IgD-negative memory B cell (primary cell): ENCODE data around the gene ZGLP1. TPM values are rescaled to one million over a fixed set of nuclear protein-coding genes. Genes with fewer than 3 reads are reported as not detected.

Source experiments
- H3K27ac Mint-ChIP-seq, 3 donors: one replicate each; pipeline ENCODE4 v1.8.0; 2020 to 2022; ENCODE audit warnings: mild to moderate bottlenecking in 3 of 3, mixed read lengths in 3 of 3, moderate library complexity in 1 of 3
- H3K27me3 Mint-ChIP-seq: one replicate; pipeline ENCODE4 v1.8.0; 2021; ENCODE audit warnings: mixed read lengths
- H3K36me3 Mint-ChIP-seq: one replicate; pipeline ENCODE4 v1.8.0; 2020; ENCODE audit warnings: mild to moderate bottlenecking, mixed read lengths
- H3K4me1 Mint-ChIP-seq, 3 donors: one replicate each; pipeline ENCODE4 v1.8.0; 2020 to 2022; ENCODE audit warnings: mixed read lengths in 3 of 3, mild to moderate bottlenecking in 1 of 3
- H3K4me3 Mint-ChIP-seq, 4 donors: one replicate each; pipeline ENCODE4 v1.8.0; 2020 to 2022; ENCODE audit warnings: mild to moderate bottlenecking in 4 of 4, mixed read lengths in 4 of 4, moderate library complexity in 3 of 4
- H3K9me3 Mint-ChIP-seq, 3 donors: one replicate each; pipeline ENCODE4 v1.8.0; 2020 to 2021; ENCODE audit warnings: mixed read lengths in 3 of 3, mild to moderate bottlenecking in 1 of 3
- polyA plus RNA-seq: library from polyadenylated mRNA; unstranded; fragments of 300-500 nt; fragmentation: Illumina TruSeq; gene quantifications from one replicate; pipeline ENCODE4 v1.2.3, GENCODE V29; 2021

The ZGLP1 gene
- polyA plus RNA-seq, 1 donor from 2014 or later = 2.6 TPM

DNA sequence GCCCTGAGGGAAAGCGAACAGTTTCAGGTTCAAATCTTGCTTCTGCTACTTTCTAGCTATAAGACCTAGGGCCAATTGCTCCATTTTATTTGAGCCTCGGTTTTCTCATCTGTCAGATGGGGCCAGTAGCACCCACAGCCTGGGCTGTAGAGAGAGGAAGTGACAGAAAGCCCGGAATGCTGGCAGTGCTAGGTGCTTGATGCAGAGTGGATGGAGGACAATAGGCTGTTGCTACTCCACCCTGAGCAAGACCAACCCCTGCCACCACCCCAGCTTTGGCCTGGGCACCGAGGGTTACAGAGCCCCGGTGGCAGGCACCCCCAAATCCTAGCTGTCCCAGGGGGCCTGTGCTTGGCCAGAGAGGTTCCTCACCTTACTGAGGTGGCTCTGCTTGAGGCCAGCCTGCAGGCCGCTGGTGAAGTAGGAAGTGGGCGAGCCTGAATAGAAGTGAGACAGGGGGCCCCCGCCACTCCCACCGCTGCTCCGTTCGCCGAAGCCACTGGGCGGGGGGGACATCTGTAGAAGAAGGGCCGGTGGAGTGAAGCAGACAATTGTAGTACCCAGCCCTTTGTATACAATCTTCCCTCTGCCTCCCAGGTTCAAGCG, 8.3 kb upstream of the ZGLP1 start:
- H3K27ac Mint-ChIP-seq = no peak overlapping the region
- H3K9me3 Mint-ChIP-seq = no peaks in the 10 kb centered on the region
- peaks cover 4 to 13% (median 8%) of the 10 kb centered on the region in 3 donors for H3K4me1 Mint-ChIP-seq
- no peaks in the 10 kb centered on the region for H3K36me3 Mint-ChIP-seq
- no peaks in the 10 kb centered on the region for H3K27me3 Mint-ChIP-seq
- H3K4me3 Mint-ChIP-seq = peak overlapping the region in 1 of 4 donors; percentile 69

DNA sequence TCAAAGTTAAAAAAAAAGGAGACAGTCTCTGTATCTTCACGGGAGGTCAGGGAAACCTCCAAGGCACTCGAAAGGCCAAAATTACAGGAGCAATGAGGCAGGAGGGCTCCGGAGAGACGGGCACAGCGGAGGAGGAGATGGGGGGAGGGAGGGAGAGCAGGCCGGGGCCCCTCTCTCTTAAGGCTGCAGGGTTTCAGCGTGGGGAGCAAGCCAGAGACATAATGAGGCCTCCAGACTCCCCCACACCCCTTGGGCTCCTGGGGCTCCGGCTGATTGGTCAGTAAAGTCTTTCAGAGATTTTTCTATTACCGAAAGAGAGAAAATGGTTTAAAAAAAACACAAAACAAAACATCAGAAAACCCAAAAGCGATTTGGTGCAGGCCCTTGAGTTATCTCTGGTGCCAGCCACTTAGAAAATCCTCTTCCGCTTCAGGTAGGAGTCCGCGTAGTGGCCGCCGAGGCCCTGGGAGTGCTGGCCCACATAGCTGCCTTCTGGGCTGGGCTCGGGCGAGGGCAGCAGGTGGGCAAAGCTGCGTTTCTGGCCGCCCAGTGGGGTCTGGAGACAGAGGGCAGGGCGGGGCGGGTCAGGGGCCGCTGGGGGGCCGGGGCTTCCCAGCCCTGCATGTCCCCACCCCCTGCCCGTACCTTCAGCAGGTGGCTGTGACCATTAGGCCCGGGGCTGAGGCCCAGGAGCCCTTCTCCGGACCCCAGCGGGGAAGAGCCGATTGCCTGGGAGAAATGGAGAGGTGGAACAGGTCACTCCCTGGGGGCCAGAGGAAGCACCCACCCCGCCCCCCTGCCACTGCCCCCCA, 7.6 kb upstream of the ZGLP1 start:
- peaks cover 4 to 13% (median 8%) of the 10 kb centered on the region in 3 donors for H3K4me1 Mint-ChIP-seq
- peak overlapping the region in 2 of 3 donors; percentile 27 to 53 for H3K27ac Mint-ChIP-seq
- H3K4me3 Mint-ChIP-seq = peak overlapping the region in 2 of 4 donors; percentile 43 to 52
- no peaks in the 10 kb centered on the region for H3K9me3 Mint-ChIP-seq
- H3K36me3 Mint-ChIP-seq = no peaks in the 10 kb centered on the region
- no peaks in the 10 kb centered on the region for H3K27me3 Mint-ChIP-seq

- H3K27me3 Mint-ChIP-seq = no peaks in the 10 kb centered on the region
- H3K27ac Mint-ChIP-seq = peak overlapping the region; percentile 44 to 95 (median 94)
- H3K9me3 Mint-ChIP-seq = no peaks in the 10 kb centered on the region
- H3K4me3 Mint-ChIP-seq = peak overlapping the region; percentile 43 to 93 (median 70)
- H3K36me3 Mint-ChIP-seq = no peaks in the 10 kb centered on the region
- H3K4me1 Mint-ChIP-seq = peaks cover 4 to 13% (median 8%) of the 10 kb centered on the region in 3 donors
Observed at GRCh38 chr19:10316229-10317044, 6.8 kb upstream of the ZGLP1 start.

GRCh38 chr19:10315335-10316214, 6.0 kb upstream of the ZGLP1 start, which contains the start of gene FDX2:
Gene FDX2, minus strand, starts transcription at chr19:10316015. Its CDS starts 19 bp downstream, at chr19:10315996.
- H3K4me3 Mint-ChIP-seq = peak within 1 kb of the TSS; percentile 43 to 97 (median 90)
- no peaks in the 10 kb centered on the region for H3K27me3 Mint-ChIP-seq
- peaks cover 4 to 13% (median 8%) of the 10 kb centered on the region in 3 donors for H3K4me1 Mint-ChIP-seq
- no peaks in the 10 kb centered on the region for H3K36me3 Mint-ChIP-seq
- H3K9me3 Mint-ChIP-seq = no peaks in the 10 kb centered on the region
- H3K27ac Mint-ChIP-seq = peak within 1 kb of the TSS; percentile 44 to 95 (median 94)

DNA sequence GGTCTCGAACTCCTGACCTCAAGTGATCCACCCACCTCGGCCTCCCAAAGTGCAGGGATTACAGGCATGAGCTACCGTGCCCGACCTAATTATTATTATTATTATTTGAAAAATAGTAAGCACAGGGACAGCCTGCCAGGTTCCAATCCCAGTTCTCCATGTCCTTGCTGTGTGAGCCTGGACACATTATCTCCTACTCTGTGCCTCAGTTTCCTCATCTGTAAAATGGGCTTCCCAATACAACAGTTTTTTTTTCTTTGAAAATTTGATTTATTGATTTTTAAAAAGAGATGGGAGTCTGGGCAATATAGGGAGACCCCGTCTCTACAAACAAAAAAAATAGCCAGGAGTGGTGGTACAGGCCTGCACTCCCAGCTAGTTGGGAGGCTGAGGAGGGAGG, 3.3 kb downstream of the ZGLP1 start:
- Mint-ChIP-seq H3K4me3 (no peak overlapping the region), H3K36me3 (no peaks in the 10 kb centered on the region), H3K9me3 (no peaks in the 10 kb centered on the region), H3K4me1 (peaks cover 0 to 1% (median 0%) of the 10 kb centered on the region in 3 donors), H3K27me3 (no peaks in the 10 kb centered on the region), H3K27ac (no peak overlapping the region)

DNA sequence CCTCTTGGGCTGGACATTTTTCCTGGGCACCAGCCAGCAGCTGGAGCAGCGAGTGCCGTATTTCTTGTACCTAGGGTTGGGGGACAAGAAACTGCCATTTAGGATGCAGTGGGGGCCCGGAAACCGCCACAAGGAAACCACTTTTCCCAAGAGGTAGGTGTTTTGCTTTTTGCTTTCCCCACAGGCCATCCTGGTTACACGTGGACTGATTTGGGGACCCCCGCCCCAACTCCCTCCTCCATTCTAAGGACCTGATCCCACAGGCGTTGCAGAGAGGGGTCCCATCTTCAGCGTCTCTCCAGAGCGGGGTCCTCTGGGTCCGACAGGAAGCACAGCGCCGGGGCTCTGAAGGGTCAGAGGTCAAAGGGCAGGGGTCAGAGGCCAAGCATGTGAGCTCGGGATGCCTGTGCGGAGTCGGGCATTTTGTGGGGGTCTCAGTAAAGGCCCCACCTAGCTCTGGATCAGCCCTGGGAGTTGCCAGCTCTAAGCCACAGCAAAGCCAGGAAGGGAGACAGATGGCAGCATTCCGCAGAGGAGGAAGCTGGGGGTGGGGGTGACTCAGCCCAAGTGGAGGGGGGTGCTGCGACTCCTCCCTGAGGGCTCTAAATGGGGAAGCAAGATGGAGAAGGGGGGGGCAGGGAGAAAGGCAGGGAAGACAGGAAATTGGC, 4.3 kb downstream of the ZGLP1 start:
- H3K27me3 Mint-ChIP-seq = no peaks in the 10 kb centered on the region
- peaks cover 0 to 1% (median 0%) of the 10 kb centered on the region in 3 donors for H3K4me1 Mint-ChIP-seq
- no peak overlapping the region for H3K27ac Mint-ChIP-seq
- no peaks in the 10 kb centered on the region for H3K9me3 Mint-ChIP-seq
- H3K4me3 Mint-ChIP-seq = no peak overlapping the region
- no peaks in the 10 kb centered on the region for H3K36me3 Mint-ChIP-seq

DNA sequence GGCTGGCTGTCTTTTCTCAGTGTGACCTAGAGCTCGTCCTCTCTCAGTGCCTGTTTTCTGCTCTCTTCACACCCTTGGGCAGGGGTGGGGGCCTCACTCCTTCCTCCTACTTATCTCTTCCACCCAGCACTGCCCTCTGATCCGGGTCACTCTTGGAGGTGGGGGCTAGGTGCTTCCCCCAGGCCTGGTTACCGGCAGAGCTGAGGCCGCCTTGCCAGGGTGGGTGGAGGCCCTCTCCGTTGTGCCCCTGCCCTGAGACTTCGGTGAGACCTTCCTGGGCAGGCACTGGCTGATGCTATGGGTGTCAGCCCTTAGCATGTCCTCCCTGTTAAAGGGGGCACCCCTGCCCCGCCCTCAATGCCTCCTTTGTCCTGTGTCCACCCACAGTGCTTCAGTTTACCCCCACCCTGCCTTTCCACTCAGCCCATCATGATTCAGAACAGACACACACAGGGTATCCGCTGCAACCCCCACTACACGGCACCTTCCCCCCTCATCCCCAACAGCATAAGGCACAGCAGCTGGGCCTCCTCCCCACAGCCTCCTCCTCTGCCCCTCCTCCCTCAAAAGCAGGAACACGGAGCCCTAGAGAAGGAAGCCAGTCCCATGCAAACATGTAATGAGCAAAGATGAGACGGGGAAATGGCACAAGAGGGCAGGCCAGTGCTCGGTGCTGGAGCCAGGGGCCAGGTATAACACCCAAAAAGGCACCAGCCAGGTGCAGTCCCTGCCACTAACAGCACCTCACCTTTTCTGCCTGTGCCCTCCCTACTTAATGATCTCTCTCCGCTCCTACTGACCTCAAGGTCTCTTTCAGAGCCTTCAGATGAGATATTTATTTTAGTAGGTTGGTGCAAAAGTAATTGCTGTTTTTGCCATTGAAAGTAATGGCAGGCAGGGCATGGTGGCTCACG, 9.8 kb downstream of the ZGLP1 start:
- H3K4me3 Mint-ChIP-seq = no peak overlapping the region
- H3K27me3 Mint-ChIP-seq = peaks cover 8% of the 10 kb centered on the region
- H3K9me3 Mint-ChIP-seq = no peaks in the 10 kb centered on the region
- H3K27ac Mint-ChIP-seq = peak overlapping the region in 1 of 3 donors; percentile 71
- peaks cover 5 to 7% (median 6%) of the 10 kb centered on the region in 3 donors for H3K4me1 Mint-ChIP-seq
- no peaks in the 10 kb centered on the region for H3K36me3 Mint-ChIP-seq

DNA sequence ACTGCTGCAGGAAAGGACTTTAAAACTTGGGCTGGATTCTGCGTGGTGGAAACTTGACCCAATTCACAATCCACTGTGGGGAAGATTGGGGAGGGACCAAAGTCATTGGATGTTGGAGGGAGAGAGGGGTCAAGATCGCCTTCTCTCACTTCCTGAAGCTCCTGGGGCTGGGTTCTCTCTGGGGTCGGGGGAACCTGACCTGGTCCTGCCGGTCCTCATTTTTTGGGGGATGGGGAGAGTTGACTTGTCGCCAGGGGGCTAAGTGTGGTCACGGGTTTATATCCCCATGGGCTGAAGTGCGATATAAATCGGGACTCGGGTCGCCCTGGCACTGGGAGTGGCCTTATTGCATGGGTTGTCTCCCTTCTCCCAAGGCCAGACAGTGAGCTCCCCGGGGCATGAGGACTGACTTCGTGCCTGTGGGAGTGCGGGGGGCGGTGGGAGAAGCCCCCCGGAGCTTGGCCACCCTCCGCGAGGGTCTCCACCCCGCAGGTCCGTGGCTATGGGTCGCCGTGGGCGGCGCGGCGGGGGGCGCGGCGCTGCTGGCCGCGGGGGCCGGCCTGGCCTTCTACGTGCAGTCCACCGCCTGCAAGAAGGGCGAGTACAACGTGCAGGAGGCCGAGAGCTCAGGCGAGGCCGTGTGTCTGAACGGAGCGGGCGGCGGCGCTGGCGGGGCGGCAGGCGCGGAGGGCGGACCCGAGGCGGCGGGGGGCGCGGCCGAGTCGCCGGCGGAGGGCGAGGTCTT, 13.6 kb downstream of the ZGLP1 start:
- peaks cover 10 to 19% (median 16%) of the 10 kb centered on the region in 3 donors for H3K4me1 Mint-ChIP-seq
- H3K4me3 Mint-ChIP-seq = peak overlapping the region; percentile 65 to 98 (median 84)
- peak overlapping the region; percentile 63 to 89 (median 82) for H3K27ac Mint-ChIP-seq
- H3K36me3 Mint-ChIP-seq = no peaks in the 10 kb centered on the region
- H3K9me3 Mint-ChIP-seq = peaks cover 0 to 7% (median 0%) of the 10 kb centered on the region in 3 donors
- H3K27me3 Mint-ChIP-seq = peaks cover 38% of the 10 kb centered on the region

- peaks cover 43% of the 10 kb centered on the region for H3K27me3 Mint-ChIP-seq
- peak overlapping the region; percentile 63 to 89 (median 82) for H3K27ac Mint-ChIP-seq
- H3K4me1 Mint-ChIP-seq = peaks cover 14 to 22% (median 19%) of the 10 kb centered on the region in 3 donors
- H3K36me3 Mint-ChIP-seq = no peaks in the 10 kb centered on the region
- H3K4me3 Mint-ChIP-seq = peak overlapping the region; percentile 65 to 98 (median 84)
- H3K9me3 Mint-ChIP-seq = peaks cover 0 to 7% (median 0%) of the 10 kb centered on the region in 3 donors
Observed at GRCh38 chr19:10295305-10295846, 14.2 kb downstream of the ZGLP1 start.

DNA sequence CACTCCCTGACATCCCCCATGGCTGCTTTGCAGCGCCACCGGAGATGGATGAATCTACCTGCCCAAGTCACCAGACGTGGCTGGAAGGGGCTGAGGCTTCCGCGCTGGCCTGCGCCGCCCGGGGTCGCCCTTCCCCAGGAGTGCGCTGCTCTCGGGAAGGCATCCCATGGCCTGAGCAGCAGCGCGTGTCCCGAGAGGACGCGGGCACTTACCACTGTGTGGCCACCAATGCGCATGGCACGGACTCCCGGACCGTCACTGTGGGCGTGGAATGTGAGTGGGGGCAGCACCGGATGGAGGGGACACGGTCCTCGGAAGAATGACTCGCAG, 15.3 kb downstream of the ZGLP1 start:
- Mint-ChIP-seq H3K4me3 (peak overlapping the region; percentile 21 to 90 (median 83)), H3K9me3 (peaks cover 0 to 7% (median 0%) of the 10 kb centered on the region in 3 donors), H3K27me3 (peaks cover 48% of the 10 kb centered on the region), H3K36me3 (no peaks in the 10 kb centered on the region), H3K27ac (peak overlapping the region in 2 of 3 donors; percentile 59 to 82), H3K4me1 (peaks cover 18 to 25% (median 19%) of the 10 kb centered on the region in 3 donors)

DNA sequence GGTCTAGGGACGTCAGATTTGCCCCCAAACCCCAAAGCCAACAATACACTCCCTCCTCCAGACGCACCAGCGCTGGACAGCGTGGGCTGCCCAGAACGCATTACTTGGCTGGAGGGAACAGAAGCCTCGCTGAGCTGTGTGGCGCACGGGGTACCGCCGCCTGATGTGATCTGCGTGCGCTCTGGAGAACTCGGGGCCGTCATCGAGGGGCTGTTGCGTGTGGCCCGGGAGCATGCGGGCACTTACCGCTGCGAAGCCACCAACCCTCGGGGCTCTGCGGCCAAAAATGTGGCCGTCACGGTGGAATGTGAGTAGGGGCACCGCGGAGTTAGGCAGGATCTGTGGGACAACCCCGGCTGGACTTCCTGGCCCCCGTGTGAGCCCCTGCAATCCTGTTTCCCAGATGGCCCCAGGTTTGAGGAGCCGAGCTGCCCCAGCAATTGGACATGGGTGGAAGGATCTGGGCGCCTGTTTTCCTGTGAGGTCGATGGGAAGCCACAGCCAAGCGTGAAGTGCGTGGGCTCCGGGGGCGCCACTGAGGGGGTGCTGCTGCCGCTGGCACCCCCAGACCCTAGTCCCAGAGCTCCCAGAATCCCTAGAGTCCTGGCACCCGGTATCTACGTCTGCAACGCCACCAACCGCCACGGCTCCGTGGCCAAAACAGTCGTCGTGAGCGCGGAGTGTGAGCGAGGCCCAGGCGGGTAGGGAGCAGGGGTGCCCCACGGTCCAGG, 15.8 kb downstream of the ZGLP1 start:
- peak overlapping the region in 3 of 4 donors; percentile 21 to 90 (median 84) for H3K4me3 Mint-ChIP-seq
- H3K27me3 Mint-ChIP-seq = peaks cover 53% of the 10 kb centered on the region
- H3K36me3 Mint-ChIP-seq = no peaks in the 10 kb centered on the region
- H3K27ac Mint-ChIP-seq = peak overlapping the region; percentile 71 to 99 (median 82)
- H3K9me3 Mint-ChIP-seq = peaks cover 0 to 7% (median 0%) of the 10 kb centered on the region in 3 donors
- H3K4me1 Mint-ChIP-seq = peaks cover 19 to 28% (median 24%) of the 10 kb centered on the region in 3 donors
